ENCODE results near the gene RPL10. TPM values are rescaled to one million over a fixed set of nuclear protein-coding genes. Genes with fewer than 3 reads are reported as not detected.

Gene RPL10
- total RNA-seq, 2 experiments from 2014 or later: 3,597 to 3,654 TPM

- POLR2A ChIA-PET: interaction anchor here (0.6 to 0.7 kb wide), 3 partner anchors 25 to 355 kb away, joined by 3 read pairs; no protein-coding TSS in a partner anchor
- intact Hi-C loops (cut with micrococcal nuclease): loop anchor here (10.0 kb wide), 1 partner anchor 399 kb away; the partner anchor contains the start of genes HCFC1 and TMEM187
- Mint-ChIP-seq H3K9me3 (no peaks in the 10 kb centered on the region), H3K4me1 (ENCODE audit: low read depth) (peaks cover 23% of the 10 kb centered on the region), H3K4me3 (peak overlapping the region; percentile 70), H3K36me3 (peaks cover 7% of the 10 kb centered on the region), H3K27ac (no peak overlapping the region), H3K27me3 (no peaks in the 10 kb centered on the region)
- DNase-seq: peak; percentile 46
- CTCF ChIA-PET: interaction anchor here (1.1 to 2.0 kb wide), 10 partner anchors 9 to 281 kb away, joined by 3 to 17 read pairs (median 6); partner anchors contain the start of genes ATP6AP1, G6PD, IKBKG and RPL10
Observed at GRCh38 chrX:154373340-154374306, 24.6 kb upstream of the RPL10 start.

- intact Hi-C loops (cut with micrococcal nuclease): loop anchor here (5.0 to 10.0 kb wide), 3 partner anchors 63 to 400 kb away; partner anchors contain the start of genes GDI1, HCFC1, MECP2 and TMEM187
- Mint-ChIP-seq H3K27ac (no peak within 1 kb of the TSS), H3K27me3 (no peaks in the 10 kb centered on the region), H3K4me1 (ENCODE audit: low read depth) (peaks cover 23% of the 10 kb centered on the region), H3K4me3 (peak within 1 kb of the TSS; percentile 70), H3K36me3 (peaks cover 7% of the 10 kb centered on the region), H3K9me3 (no peaks in the 10 kb centered on the region)
- DNase-seq: peak; percentile 38
- POLR2A ChIA-PET: no interaction called here
- CTCF ChIA-PET: interaction anchor here (1.1 to 2.0 kb wide), 5 partner anchors 24 to 282 kb away, joined by 3 to 17 read pairs (median 7); partner anchors contain the start of genes ATP6AP1 and RPL10
Observed at GRCh38 chrX:154374313-154375155, 23.6 kb upstream of the RPL10 start, which contains the start of gene FLNA. FLNA (minus strand) TSS chrX:154374634; CDS start chrX:154371245, 3,389 bp downstream.

- intact Hi-C loops (cut with micrococcal nuclease): loop anchor here (5.0 to 10.0 kb wide), 3 partner anchors 62 to 400 kb away; partner anchors contain the start of genes GDI1, HCFC1, MECP2 and TMEM187
- no peaks in the 10 kb centered on the region for H3K9me3 Mint-ChIP-seq
- H3K4me1 Mint-ChIP-seq (ENCODE audit: low read depth): peaks cover 25% of the 10 kb centered on the region
- peaks cover 4% of the 10 kb centered on the region for H3K36me3 Mint-ChIP-seq
- H3K27me3 Mint-ChIP-seq: no peaks in the 10 kb centered on the region
- ChIA-PET POLR2A (no interaction called here), CTCF (no interaction called here)
- H3K27ac Mint-ChIP-seq: no peak overlapping the region
- DNase-seq: no peak
- peak overlapping the region; percentile 28 for H3K4me3 Mint-ChIP-seq
Observed at GRCh38 chrX:154375156-154375504, 23.0 kb upstream of the RPL10 start.

- no peak for DNase-seq
- Mint-ChIP-seq H3K4me3 (no peak overlapping the region), H3K27ac (peak overlapping the region; percentile 82), H3K9me3 (no peaks in the 10 kb centered on the region), H3K27me3 (no peaks in the 10 kb centered on the region), H3K4me1 (ENCODE audit: low read depth) (peaks cover 34% of the 10 kb centered on the region), H3K36me3 (peaks cover 8% of the 10 kb centered on the region)
- ChIA-PET CTCF (no interaction called here), POLR2A (no interaction called here)
- intact Hi-C loops (cut with micrococcal nuclease): loop anchor here (5.0 to 10.0 kb wide), 3 partner anchors 61 to 402 kb away; partner anchors contain the start of genes GDI1, HCFC1, MECP2 and TMEM187
Observed at GRCh38 chrX:154376774-154377173, 21.4 kb upstream of the RPL10 start.

GRCh38 chrX:154378059-154378798, 19.9 kb upstream of the RPL10 start:
- peak overlapping the region; percentile 73 for H3K4me3 Mint-ChIP-seq
- POLR2A ChIA-PET: interaction anchor here (0.6 to 1.0 kb wide), 2 partner anchors 7 to 21 kb away, joined by 3 read pairs; no protein-coding TSS in a partner anchor

GRCh38 chrX:154378799-154379568, 19.2 kb upstream of the RPL10 start, which contains the start of gene EMD:
EMD (plus strand) TSS chrX:154379295; CDS start chrX:154379485, 190 bp downstream.
- peak within 1 kb of the TSS; percentile 83 for H3K4me3 Mint-ChIP-seq
- H3K9me3 Mint-ChIP-seq: no peaks in the 10 kb centered on the region
- ChIA-PET CTCF (interaction anchor here (0.9 kb wide), 1 partner anchor 148 kb away, joined by 3 read pairs; no protein-coding TSS in a partner anchor), POLR2A (interaction anchor here (0.6 to 1.1 kb wide), 3 partner anchors 8 to 20 kb away, joined by 3 read pairs; no protein-coding TSS in a partner anchor)
- peaks cover 24% of the 10 kb centered on the region for H3K4me1 Mint-ChIP-seq (ENCODE audit: low read depth)
- peak; percentile 97 for DNase-seq
- H3K36me3 Mint-ChIP-seq: peaks cover 8% of the 10 kb centered on the region
- H3K27ac Mint-ChIP-seq: peak within 1 kb of the TSS; percentile 87
- intact Hi-C loops (cut with micrococcal nuclease): loop anchor here (1.0 to 10.0 kb wide), 5 partner anchors 10 to 451 kb away; partner anchors contain the start of genes GDI1, HCFC1, MECP2 and TMEM187
- no peaks in the 10 kb centered on the region for H3K27me3 Mint-ChIP-seq

More at GRCh38 chrX:154378059-154378798, 19.9 kb upstream of the RPL10 start:
- peak overlapping the region; percentile 82 for H3K27ac Mint-ChIP-seq
- CTCF ChIA-PET: interaction anchor here (0.5 to 0.9 kb wide), 2 partner anchors 149 kb away, joined by 3 read pairs; no protein-coding TSS in a partner anchor
- H3K4me1 Mint-ChIP-seq (ENCODE audit: low read depth): peaks cover 27% of the 10 kb centered on the region
- peak; percentile 43 for DNase-seq
- no peaks in the 10 kb centered on the region for H3K27me3 Mint-ChIP-seq
- no peaks in the 10 kb centered on the region for H3K9me3 Mint-ChIP-seq
- intact Hi-C loops (cut with micrococcal nuclease): loop anchor here (1.0 to 10.0 kb wide), 4 partner anchors 59 to 450 kb away; partner anchors contain the start of genes GDI1, HCFC1, MECP2 and TMEM187
- H3K36me3 Mint-ChIP-seq: peaks cover 8% of the 10 kb centered on the region

GRCh38 chrX:154379569-154379951, 18.6 kb upstream of the RPL10 start:
- POLR2A ChIA-PET: interaction anchor here (1.0 to 1.2 kb wide), 3 partner anchors 8 to 19 kb away, joined by 3 read pairs; no protein-coding TSS in a partner anchor
- CTCF ChIA-PET: interaction anchor here (0.9 kb wide), 1 partner anchor 147 kb away, joined by 3 read pairs; no protein-coding TSS in a partner anchor
- intact Hi-C loops (cut with micrococcal nuclease): loop anchor here (1.0 to 10.0 kb wide), 4 partner anchors 10 to 405 kb away; partner anchors contain the start of genes GDI1, HCFC1, MECP2 and TMEM187

GRCh38 chrX:154380153-154380552, 18.0 kb upstream of the RPL10 start:
- H3K9me3 Mint-ChIP-seq: no peaks in the 10 kb centered on the region
- no peaks in the 10 kb centered on the region for H3K27me3 Mint-ChIP-seq
- CTCF ChIA-PET: no interaction called here
- peaks cover 8% of the 10 kb centered on the region for H3K36me3 Mint-ChIP-seq
- H3K27ac Mint-ChIP-seq: peak overlapping the region; percentile 87
- POLR2A ChIA-PET: interaction anchor here (1.1 to 1.2 kb wide), 2 partner anchors 9 to 17 kb away, joined by 3 read pairs; no protein-coding TSS in a partner anchor
- H3K4me3 Mint-ChIP-seq: peak overlapping the region; percentile 83
- intact Hi-C loops (cut with micrococcal nuclease): no loop called here
- H3K4me1 Mint-ChIP-seq (ENCODE audit: low read depth): peaks cover 22% of the 10 kb centered on the region
- DNase-seq: no peak

More at GRCh38 chrX:154379569-154379951, 18.6 kb upstream of the RPL10 start:
- peaks cover 8% of the 10 kb centered on the region for H3K36me3 Mint-ChIP-seq
- H3K4me1 Mint-ChIP-seq (ENCODE audit: low read depth): peaks cover 24% of the 10 kb centered on the region
- H3K9me3 Mint-ChIP-seq: no peaks in the 10 kb centered on the region
- DNase-seq: no peak
- H3K27ac Mint-ChIP-seq: peak overlapping the region; percentile 87
- peak overlapping the region; percentile 83 for H3K4me3 Mint-ChIP-seq
- no peaks in the 10 kb centered on the region for H3K27me3 Mint-ChIP-seq

GRCh38 chrX:154380787-154381186, 17.4 kb upstream of the RPL10 start:
- POLR2A ChIA-PET: interaction anchor here (1.2 kb wide), 1 partner anchor 10 kb away, joined by 3 read pairs; no protein-coding TSS in a partner anchor

GRCh38 chrX:154381271-154381670, 16.9 kb upstream of the RPL10 start:
- no peaks in the 10 kb centered on the region for H3K27me3 Mint-ChIP-seq
- peaks cover 8% of the 10 kb centered on the region for H3K36me3 Mint-ChIP-seq
- peak overlapping the region; percentile 26 for H3K4me3 Mint-ChIP-seq
- ChIA-PET CTCF (interaction anchor here (2.4 kb wide), 1 partner anchor 8 kb away, joined by 10 read pairs; no protein-coding TSS in a partner anchor), POLR2A (no interaction called here)
- intact Hi-C loops (cut with micrococcal nuclease): no loop called here
- H3K27ac Mint-ChIP-seq: no peak overlapping the region
- DNase-seq: no peak
- H3K9me3 Mint-ChIP-seq: no peaks in the 10 kb centered on the region
- peaks cover 20% of the 10 kb centered on the region for H3K4me1 Mint-ChIP-seq (ENCODE audit: low read depth)

More at GRCh38 chrX:154380787-154381186, 17.4 kb upstream of the RPL10 start:
- intact Hi-C loops (cut with micrococcal nuclease): no loop called here
- CTCF ChIA-PET: no interaction called here
- Mint-ChIP-seq H3K27ac (peak overlapping the region; percentile 70), H3K4me3 (peak overlapping the region; percentile 83), H3K4me1 (ENCODE audit: low read depth) (peaks cover 20% of the 10 kb centered on the region), H3K9me3 (no peaks in the 10 kb centered on the region), H3K36me3 (peaks cover 8% of the 10 kb centered on the region), H3K27me3 (no peaks in the 10 kb centered on the region)
- no peak for DNase-seq
